Right lobe of liver (tissue), 4 donors: Measurements from ENCODE around the gene CFAP46.
"Not testable (repeated sequence)": the region's sequence is repeated elsewhere in the genome, so short reads cannot be mapped to it uniquely, and the experiment has no call there.

Experiments
- CTCF ChIP-seq, 4 donors: fragments of 200-600 bp in 3 of 4; fragments of 450-650 bp in 1 of 4; IDR thresholded peaks; one replicate each; pipeline versions ENCODE4 v1.5.1 to v1.8.0; 2016 to 2022; ENCODE audit warnings: antibody characterized with exemption in 4 of 4, mild to moderate bottlenecking in 2 of 4
- POLR2A ChIP-seq: fragments of 450-650 bp; IDR thresholded peaks from one replicate; pipeline ENCODE4 v1.6.1; 2017; ENCODE audit warnings: antibody characterized with exemption, mild to moderate bottlenecking
- donor health status: DM: no; HTN: no; CAD: no.
- donor health status: DM: no; HTN: no; CAD: no.
- donor health status: DM: no; HTN: yes; CAD: no.

- not testable (repeated sequence) for TF ChIP-seq CTCF (IDR thresholded peaks at IDR 0.05); POLR2A
These were observed 48.6 kb downstream of the CFAP46 start for GRCh38 chr10:132893786-132894185.
